Choroid plexus epithelial cell (primary cell): ENCODE measurements around the gene ZNRF3.
A peak's percentile ranks its signal among the peaks of the same experiment; 100 is the strongest.

Experiments
- DNase-seq: peaks from one replicate; pipeline ENCODE4 v3.0.0-alpha.2; 2010; ENCODE audit warnings: low read depth
- H3K4me3 ChIP-seq: 2 replicates; pipeline ENCODE4 v1.5.1; 2011; ENCODE audit warnings: low read depth, mild to moderate bottlenecking, control low read depth, low read length, moderate library complexity
- TF ChIP-seq, protein P1 (sequence below): conservative IDR thresholded peaks from 2 replicates; pipeline ENCODE4 v1.5.1; 2011; ENCODE audit warnings: low read depth, mild to moderate bottlenecking, control low read depth, inconsistent platforms, low read length, moderate library complexity

The ZNRF3 gene

DNA sequence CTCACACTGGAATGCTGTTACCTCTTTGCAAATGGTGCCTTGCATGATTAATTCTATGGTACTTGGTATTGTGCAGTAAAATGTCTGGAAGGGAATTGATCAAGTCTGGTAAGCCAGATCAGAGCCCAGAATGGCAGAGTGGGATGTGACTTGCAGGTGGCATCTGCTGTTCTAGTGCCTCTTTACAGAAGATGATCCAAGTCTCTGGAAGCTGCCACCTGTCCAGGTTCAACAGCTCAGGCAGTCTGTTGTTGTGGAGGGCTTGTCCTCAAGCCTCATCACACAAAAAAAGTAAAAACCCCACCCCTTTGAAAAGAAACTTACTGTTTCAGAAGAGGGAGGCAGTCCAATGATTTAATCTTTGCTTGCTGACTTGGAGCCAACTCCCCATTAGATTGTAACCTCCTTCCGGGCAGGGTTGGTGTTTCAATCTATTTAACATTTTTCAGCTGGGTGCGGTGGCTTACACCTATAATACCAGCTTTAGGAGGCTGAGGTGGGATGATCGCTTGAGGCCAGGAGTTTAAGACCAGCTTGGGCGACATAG is 17.1 kb downstream of the ZNRF3 start:
- TF ChIP-seq, protein P1, sequence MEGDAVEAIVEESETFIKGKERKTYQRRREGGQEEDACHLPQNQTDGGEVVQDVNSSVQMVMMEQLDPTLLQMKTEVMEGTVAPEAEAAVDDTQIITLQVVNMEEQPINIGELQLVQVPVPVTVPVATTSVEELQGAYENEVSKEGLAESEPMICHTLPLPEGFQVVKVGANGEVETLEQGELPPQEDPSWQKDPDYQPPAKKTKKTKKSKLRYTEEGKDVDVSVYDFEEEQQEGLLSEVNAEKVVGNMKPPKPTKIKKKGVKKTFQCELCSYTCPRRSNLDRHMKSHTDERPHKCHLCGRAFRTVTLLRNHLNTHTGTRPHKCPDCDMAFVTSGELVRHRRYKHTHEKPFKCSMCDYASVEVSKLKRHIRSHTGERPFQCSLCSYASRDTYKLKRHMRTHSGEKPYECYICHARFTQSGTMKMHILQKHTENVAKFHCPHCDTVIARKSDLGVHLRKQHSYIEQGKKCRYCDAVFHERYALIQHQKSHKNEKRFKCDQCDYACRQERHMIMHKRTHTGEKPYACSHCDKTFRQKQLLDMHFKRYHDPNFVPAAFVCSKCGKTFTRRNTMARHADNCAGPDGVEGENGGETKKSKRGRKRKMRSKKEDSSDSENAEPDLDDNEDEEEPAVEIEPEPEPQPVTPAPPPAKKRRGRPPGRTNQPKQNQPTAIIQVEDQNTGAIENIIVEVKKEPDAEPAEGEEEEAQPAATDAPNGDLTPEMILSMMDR = no peak
- H3K4me3 ChIP-seq = no peak overlapping the region
- DNase-seq = no peak

DNA sequence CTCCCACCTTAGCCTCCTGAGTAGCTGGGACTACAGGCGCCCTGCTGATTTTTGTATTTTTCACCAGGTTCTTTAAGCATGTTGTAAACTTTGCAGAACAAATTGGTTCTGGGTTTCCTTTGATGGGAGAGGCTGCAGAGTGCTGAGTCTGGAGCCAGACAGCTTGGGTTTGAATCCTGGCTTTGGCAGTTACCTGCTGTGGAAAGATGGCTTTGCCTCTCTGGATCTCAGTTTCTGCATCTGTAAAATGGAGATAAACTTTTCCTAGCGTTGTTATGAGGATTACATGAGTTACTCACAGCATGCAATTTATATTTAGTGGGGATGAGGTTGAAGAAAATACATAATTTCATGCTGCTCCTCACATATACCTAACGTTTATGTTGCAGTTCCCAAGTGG is 19.1 kb downstream of the ZNRF3 start:
- TF ChIP-seq, protein P1 = no peak
- no peak for DNase-seq
- no peak overlapping the region for H3K4me3 ChIP-seq

DNA sequence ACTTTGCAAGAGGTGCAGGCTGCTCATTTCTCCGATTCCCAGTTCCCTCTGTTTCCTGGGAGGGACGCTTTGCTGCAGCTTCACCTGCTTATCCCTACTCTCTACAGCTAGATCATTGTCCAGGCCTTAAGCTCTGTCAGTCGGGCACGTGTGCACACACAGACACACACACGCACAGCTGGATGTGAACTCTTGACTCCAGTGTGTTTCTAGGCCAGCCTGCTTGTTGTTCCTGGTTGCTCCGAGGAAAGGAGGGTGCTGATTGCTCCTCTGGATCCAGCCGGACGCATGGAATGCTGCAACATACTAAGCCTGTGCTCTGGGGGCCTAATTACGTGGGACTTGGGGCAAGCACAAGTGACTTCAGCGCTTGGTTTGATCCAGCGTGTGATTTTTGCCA is 19.7 kb downstream of the ZNRF3 start:
- no peak overlapping the region for H3K4me3 ChIP-seq
- DNase-seq = peak; percentile 37
- TF ChIP-seq, protein P1 = no peak

DNA sequence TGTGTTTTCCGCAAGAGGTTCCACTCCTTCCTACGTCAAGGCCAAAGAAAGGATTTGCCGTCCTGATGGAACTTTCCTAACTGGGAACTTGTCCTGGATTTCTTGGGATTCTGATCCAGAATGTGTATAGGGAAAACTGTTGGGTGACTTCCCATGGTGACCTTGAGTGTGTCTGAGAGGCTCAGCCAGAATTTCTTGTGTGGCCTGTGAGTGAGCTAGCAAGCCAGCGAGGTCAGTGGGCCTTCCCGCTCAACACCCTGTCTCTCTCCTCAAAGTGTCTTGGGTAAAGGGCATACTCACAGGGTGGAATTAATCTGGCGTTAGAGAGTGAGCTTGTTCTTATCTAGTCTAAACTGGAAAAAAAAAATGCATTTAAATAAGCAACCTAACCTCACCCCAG is 20.4 kb downstream of the ZNRF3 start:
- no peak overlapping the region for H3K4me3 ChIP-seq
- TF ChIP-seq, protein P1 = no peak
- DNase-seq = no peak

DNA sequence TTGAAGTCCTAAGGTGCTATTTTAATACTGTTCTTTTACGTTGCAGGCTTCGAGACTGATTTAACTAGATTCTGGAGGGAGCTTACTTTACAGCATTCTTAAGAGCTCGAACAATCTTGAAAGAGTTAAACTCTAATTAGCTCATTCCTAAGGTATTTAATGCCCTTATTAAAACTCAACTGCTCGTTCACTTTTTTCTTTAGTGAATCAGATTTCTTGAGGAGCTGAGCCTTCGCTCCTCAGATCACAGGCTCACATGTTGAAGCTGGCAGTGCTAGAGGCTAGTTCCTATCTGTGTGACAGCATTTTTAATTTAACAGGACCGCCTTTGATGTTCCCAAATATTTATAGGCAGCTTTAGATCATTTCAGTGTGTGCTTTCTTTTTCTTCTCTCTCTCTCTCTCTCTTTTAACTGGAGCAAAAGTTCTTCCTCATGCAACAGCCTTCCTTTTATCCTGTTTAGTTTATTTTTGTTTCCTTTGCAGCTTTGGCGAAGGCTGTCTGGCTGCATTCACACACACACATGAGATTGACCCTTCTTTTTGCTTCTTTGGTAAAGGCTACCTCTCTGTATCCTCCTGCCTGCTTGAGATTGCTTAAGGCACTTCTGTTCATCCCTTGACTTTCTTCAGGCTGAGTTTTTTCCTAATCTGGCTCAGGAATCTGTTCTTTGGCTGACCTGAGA is 21.0 kb downstream of the ZNRF3 start:
- TF ChIP-seq, protein P1 = no peak
- no peak overlapping the region for H3K4me3 ChIP-seq
- DNase-seq = peak; percentile 60

DNA sequence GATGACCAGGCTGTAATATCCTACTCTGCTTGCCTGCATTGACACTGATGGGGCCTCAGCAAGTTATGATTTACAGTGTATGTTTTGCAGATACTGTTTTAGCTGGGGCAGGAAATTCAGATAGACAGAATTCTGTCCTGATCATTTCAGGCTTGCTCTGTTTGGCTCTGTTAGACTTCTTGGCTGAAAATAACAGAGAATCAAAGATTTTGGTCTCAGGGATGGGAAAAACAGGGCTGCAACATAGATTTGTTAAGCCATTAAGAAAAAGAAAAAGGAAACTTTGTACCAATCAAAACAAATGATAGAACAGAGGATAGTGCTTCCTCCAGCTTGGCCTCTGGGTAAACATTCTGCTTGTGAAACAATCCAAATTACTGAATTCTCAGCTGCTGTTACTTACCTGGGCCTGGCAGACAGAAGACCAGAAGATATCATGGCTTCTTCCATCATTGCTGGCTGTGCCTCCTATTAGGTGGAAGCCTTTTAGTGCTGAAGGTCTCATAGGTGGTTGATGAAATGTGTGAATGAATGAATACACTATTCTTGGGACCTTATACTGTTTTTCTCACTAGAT is 22.0 kb downstream of the ZNRF3 start:
- TF ChIP-seq, protein P1 = no peak
- no peak overlapping the region for H3K4me3 ChIP-seq
- no peak for DNase-seq

DNA sequence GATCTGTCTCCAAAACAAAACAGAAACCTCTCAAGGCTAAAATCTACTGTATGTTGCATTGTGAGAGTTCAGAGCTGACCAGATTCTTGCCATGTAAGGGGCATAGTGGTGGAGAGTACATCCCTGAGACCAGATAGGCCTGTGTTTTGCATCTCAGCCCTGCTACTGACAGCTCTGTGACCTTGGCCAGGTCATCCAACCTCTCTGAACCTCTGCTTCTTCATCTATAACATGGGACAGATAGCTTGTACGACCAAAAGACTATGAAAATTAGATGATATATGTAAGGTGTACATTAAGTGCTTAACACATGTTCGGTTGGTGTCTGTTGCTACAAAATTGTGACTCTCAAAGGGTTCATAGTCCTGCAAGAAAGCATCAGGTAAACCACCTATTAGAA is 22.9 kb downstream of the ZNRF3 start:
- no peak for DNase-seq
- TF ChIP-seq, protein P1 = no peak
- no peak overlapping the region for H3K4me3 ChIP-seq
